NT2/D1 (cell line): ENCODE measurements around the gene PTPRF.
A peak's percentile ranks its signal among the peaks of the same experiment; 100 is the strongest.
"Not testable (repeated sequence)": the region's sequence is repeated elsewhere in the genome, so short reads cannot be mapped to it uniquely, and the experiment has no call there.

ENCODE experiments used
- DNase-seq: peaks from one replicate; pipeline ENCODE4 v3.0.0-alpha.2; 2011; ENCODE audit warnings: low read depth, low spot score
- H3K27me3 ChIP-seq: 2 replicates; pipeline ENCODE4 v1.6.0; 2011; ENCODE audit warnings: mild to moderate bottlenecking; ENCODE audit not compliant: insufficient read length, insufficient read depth
- H3K36me3 ChIP-seq: 2 replicates; pipeline ENCODE4 v1.6.1; 2011; ENCODE audit warnings: mild to moderate bottlenecking, low read length, mixed read lengths; ENCODE audit not compliant: insufficient read depth, insufficient read length
- H3K4me1 ChIP-seq: 2 replicates; pipeline ENCODE4 v1.5.1; 2011; ENCODE audit not compliant: insufficient read depth, insufficient read length
- H3K4me3 ChIP-seq: 2 replicates; pipeline ENCODE4 v1.5.1; 2011; ENCODE audit warnings: low read depth; ENCODE audit not compliant: insufficient read length
- H3K9ac ChIP-seq: 2 replicates; pipeline ENCODE4 v1.6.0; 2011; ENCODE audit warnings: low read depth; ENCODE audit not compliant: insufficient read length
- H3K9me3 ChIP-seq: 2 replicates; pipeline ENCODE4 v1.5.1; 2011; ENCODE audit warnings: mild to moderate bottlenecking, low read length; ENCODE audit not compliant: insufficient read depth
- SUZ12 ChIP-seq: IDR thresholded peaks from 2 replicates; pipeline ENCODE4 v1.6.1; 2011; ENCODE audit not compliant: insufficient read length, insufficient read depth; ENCODE audit errors: extremely low read depth
- YY1 ChIP-seq: IDR thresholded peaks from 2 replicates; pipeline ENCODE4 v1.6.1; 2011; ENCODE audit not compliant: insufficient read length, insufficient read depth
- ZNF274 ChIP-seq: IDR thresholded peaks from 2 replicates; pipeline ENCODE4 v1.6.1; 2011; ENCODE audit warnings: mild to moderate bottlenecking, low read depth, low read length

PTPRF gene

DNA sequence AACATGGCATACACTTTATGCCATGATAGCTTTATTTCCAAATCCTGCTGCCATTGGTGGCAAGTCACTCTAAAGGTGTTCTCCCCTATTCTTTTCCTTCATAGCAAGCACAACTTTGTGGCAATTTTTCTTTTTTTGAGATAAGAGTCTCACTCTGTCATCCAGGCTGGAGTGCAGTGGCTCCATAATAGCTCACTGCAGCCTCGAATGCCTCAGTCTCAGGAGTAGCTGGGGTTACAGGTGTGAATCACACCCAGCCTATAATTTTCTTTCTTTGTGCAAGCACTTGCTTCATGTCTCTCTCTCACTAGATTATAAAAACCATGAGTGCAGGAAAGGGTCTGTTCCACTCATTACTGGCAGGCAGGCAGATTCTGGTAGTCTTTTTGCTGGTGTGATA, 113.9 kb downstream of the PTPRF start:
- Histone ChIP-seq H3K9ac (no peak overlapping the region), H3K9me3 (no peaks in the 10 kb centered on the region), H3K4me3 (no peak overlapping the region), H3K4me1 (no peaks in the 10 kb centered on the region), H3K36me3 (no peaks in the 10 kb centered on the region), H3K27me3 (no peaks in the 10 kb centered on the region)
- no peak for DNase-seq
- TF ChIP-seq ZNF274 (no peak), YY1 (no peak), SUZ12 (no peak)

- no peak overlapping the region for H3K4me3 ChIP-seq
- no peaks in the 10 kb centered on the region for H3K27me3 ChIP-seq
- no peak overlapping the region for H3K9ac ChIP-seq
- H3K9me3 ChIP-seq: no peaks in the 10 kb centered on the region
- no peaks in the 10 kb centered on the region for H3K36me3 ChIP-seq
- TF ChIP-seq YY1 (no peak), SUZ12 (no peak), ZNF274 (no peak)
- H3K4me1 ChIP-seq: no peaks in the 10 kb centered on the region
- no peak for DNase-seq
Measured at GRCh38 chr1:43645461-43645860, 114.8 kb downstream of the PTPRF start.

DNA sequence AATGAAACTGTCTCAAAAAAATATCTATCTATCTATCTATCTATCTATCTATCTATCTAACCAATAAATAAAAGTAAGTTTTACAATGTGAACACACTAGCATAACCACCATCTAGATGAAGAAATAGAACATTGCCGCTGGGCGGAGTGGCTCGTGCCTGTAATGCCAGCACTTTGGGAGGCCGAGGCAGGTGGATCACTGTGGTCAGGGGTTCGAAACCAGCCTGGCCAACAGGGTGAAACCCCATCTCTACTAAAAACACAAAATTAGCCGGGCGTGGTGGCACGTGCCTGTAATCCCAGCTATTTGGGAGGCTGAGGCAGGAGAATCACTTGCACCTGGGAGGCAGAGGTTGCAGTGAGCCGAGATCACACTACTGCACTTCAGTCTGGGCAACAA, 116.6 kb downstream of the PTPRF start:
- not testable (repeated sequence) for DNase-seq, H3K4me3 ChIP-seq, H3K9ac ChIP-seq, H3K9me3 ChIP-seq, H3K4me1 ChIP-seq, H3K36me3 ChIP-seq, H3K27me3 ChIP-seq

- DNase-seq: no peak
- peak overlapping the region; percentile 61 for H3K9ac ChIP-seq
- no peak overlapping the region for H3K4me3 ChIP-seq
- TF ChIP-seq SUZ12: no peak
- no peak for TF ChIP-seq YY1
- TF ChIP-seq ZNF274: no peak
- no peaks in the 10 kb centered on the region for H3K9me3 ChIP-seq
- peaks cover 4% of the 10 kb centered on the region for H3K36me3 ChIP-seq
- H3K4me1 ChIP-seq: no peaks in the 10 kb centered on the region
- H3K27me3 ChIP-seq: no peaks in the 10 kb centered on the region
Measured at GRCh38 chr1:43648221-43648847, 117.7 kb downstream of the PTPRF start.

- Histone ChIP-seq H3K36me3 (peaks cover 10% of the 10 kb centered on the region), H3K4me1 (peaks cover 6% of the 10 kb centered on the region), H3K9ac (peak overlapping the region; percentile 77), H3K27me3 (no peaks in the 10 kb centered on the region), H3K9me3 (no peaks in the 10 kb centered on the region), H3K4me3 (peak overlapping the region; percentile 99)
- no peak for DNase-seq
- no peak for TF ChIP-seq ZNF274
- no peak for TF ChIP-seq SUZ12
- TF ChIP-seq YY1: no peak
Measured at GRCh38 chr1:43648876-43649477, 118.3 kb downstream of the PTPRF start.

GRCh38 chr1:43650310-43651085, 119.8 kb downstream of the PTPRF start:
- H3K9me3 ChIP-seq: no peaks in the 10 kb centered on the region
- DNase-seq: peak; percentile 99
- peak overlapping the region; percentile 99 for H3K4me3 ChIP-seq
- peak overlapping the region; percentile 99 for H3K9ac ChIP-seq
- H3K36me3 ChIP-seq: peaks cover 25% of the 10 kb centered on the region
- H3K4me1 ChIP-seq: peaks cover 6% of the 10 kb centered on the region
- no peaks in the 10 kb centered on the region for H3K27me3 ChIP-seq
- TF ChIP-seq SUZ12 (no peak), YY1 (peak; percentile 23), ZNF274 (no peak)

GRCh38 chr1:43651188-43651587, 120.5 kb downstream of the PTPRF start:
- Histone ChIP-seq H3K4me1 (peaks cover 6% of the 10 kb centered on the region), H3K36me3 (peaks cover 32% of the 10 kb centered on the region), H3K4me3 (peak overlapping the region; percentile 99), H3K9ac (peak overlapping the region; percentile 99), H3K9me3 (no peaks in the 10 kb centered on the region), H3K27me3 (no peaks in the 10 kb centered on the region)
- DNase-seq: no peak
- TF ChIP-seq YY1: no peak
- no peak for TF ChIP-seq SUZ12
- TF ChIP-seq ZNF274: no peak
